ENCODE results near the gene AMOTL1.

AMOTL1 gene

DNA sequence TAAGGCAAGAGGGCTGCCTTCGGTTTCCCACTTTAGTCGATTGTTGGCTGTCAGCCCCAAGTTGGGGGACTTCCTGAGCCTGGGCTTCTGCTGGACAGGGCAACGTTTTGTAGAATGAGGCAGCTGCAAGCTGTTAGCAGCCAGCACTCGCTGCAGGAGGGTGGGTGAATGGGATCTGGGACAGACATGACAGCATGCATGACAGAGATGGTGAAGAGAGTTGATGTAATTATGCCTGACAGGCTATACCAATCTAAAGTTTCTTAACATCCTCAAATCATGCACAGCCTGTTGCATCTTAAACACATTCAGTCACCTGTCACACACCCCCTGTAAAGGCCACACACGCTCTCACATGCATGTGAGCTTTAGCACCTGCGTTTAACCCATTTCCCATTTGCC is 156.0 kb downstream of the AMOTL1 start:
- no peak for DNase-seq (ENCODE audit: low read depth in 2 of 2)

- DNase-seq (ENCODE audit: low read depth in 2 of 2) = no peak
Observed at GRCh38 chr11:94924612-94925011, 156.5 kb downstream of the AMOTL1 start.

DNA sequence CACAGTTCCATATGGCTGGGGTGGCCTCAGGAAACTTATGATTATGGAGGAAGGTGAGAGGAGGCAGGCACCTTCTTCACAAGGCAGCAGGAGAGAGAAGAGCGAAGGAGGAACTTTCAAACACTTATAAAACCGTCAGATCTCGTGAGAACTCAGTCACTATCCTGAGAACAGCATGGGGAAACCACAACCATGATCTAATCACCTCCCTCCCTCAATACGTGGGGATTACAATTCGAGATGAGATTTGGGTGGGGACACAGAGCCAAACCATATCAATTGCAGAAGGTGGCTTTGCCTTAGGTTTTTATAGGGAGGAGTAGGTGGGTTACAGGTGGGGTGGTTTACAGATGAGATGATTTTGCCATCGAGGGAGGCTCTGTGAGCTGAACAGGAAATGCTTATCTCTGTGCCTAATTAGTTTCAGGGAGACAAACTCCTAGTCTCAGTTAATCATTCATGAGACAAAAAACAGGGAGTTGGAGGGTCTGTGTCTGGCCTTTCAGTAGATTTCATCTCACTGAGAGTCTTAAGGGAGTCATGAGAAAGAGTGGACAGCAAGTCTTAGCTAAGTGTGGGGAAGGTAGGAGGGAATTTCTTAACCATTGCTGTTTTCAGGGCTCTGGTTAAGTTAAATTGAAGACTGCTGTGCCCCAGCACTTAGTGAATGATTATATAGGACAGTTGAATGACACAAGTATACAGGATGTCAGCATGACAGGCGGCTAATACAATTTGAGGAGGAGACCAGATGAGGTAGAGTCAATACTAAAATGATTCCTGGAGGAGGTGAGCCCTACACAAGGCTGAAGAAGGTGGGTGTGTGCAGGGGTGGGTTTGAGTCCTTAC is 157.5 kb downstream of the AMOTL1 start:
- DNase-seq (ENCODE audit: low read depth in 2 of 2) = no peak

DNA sequence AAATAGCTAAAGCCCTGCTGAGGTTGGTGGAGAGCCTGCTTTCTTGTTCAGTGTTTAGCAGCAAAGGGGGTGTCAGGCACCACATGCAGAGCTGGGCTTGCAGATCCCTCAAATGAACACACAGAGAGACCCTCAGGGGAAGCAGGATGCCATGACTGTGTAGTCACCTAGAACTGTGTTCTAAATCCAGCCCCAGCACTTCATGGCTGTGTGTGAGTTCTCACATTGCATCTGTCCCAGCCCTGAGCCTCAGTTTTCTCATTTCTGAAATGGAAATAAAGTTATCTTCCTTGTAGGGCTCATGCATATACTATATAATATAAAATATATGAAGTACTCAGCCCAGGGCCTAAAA is 158.1 kb downstream of the AMOTL1 start:
- DNase-seq (ENCODE audit: low read depth in 2 of 2) = no peak
